H1 (cell line): Measurements from ENCODE around the gene GYS2. TPM values are rescaled to one million over a fixed set of nuclear protein-coding genes. Genes with fewer than 3 reads are reported as not detected.

Experiments
- EP300 ChIP-seq, 2 experiments: IDR thresholded peaks; 1 replicate in 1 of 2; 2 replicates in 1 of 2; pipeline ENCODE4 v1.6.1; 2011 to 2012; ENCODE audit warnings: low read depth in 2 of 2, low read length in 2 of 2, mild to moderate bottlenecking in 2 of 2, borderline replicate concordance in 1 of 2, inconsistent platforms in 1 of 2, moderate library complexity in 1 of 2
- EZH2 ChIP-seq: fragments of 200-600 bp; sonication (generic); IDR thresholded peaks from 2 replicates; pipeline ENCODE4 v1.7.1; 2012; ENCODE audit warnings: low read depth, mild to moderate bottlenecking, moderate library complexity, low read length, inconsistent platforms; ENCODE audit not compliant: severe bottlenecking
- POU5F1 ChIP-seq: IDR thresholded peaks from 2 replicates; pipeline ENCODE4 v1.6.1; 2011; ENCODE audit warnings: low read depth, mild to moderate bottlenecking, low read length, moderate library complexity
- RBBP5 ChIP-seq: IDR thresholded peaks from 2 replicates; pipeline ENCODE4 v1.7.1; 2012; ENCODE audit warnings: low read depth, mild to moderate bottlenecking, inconsistent platforms, low read length, moderate library complexity, borderline replicate concordance
- SAP30 ChIP-seq: fragments of 300-600 bp; sonication (generic); IDR thresholded peaks from 2 replicates; pipeline ENCODE4 v1.7.1; 2012; ENCODE audit warnings: low read length, moderate library complexity, mild to moderate bottlenecking, inconsistent platforms; ENCODE audit not compliant: insufficient read depth, insufficient replicate concordance
- ZNF274 ChIP-seq: IDR thresholded peaks from 2 replicates; pipeline ENCODE4 v1.7.0; 2012; ENCODE audit warnings: low read length, borderline replicate concordance; ENCODE audit errors: extremely low read depth
- polyA plus RNA-seq, 7 experiments: library from polyadenylated mRNA; depleted of rRNA in 3 of 7; stranded (reverse) in 5 of 7; unstranded in 2 of 7; fragments of >200 nt in 5 of 7; fragments of 200-250 nt in 2 of 7; gene quantifications; 1 replicate in 5 of 7; 2 replicates in 1 of 7; 4 replicates in 1 of 7; pipeline versions ENCODE4 v1.2.1 to v1.2.3, GENCODE V29; 2011 to 2013; ENCODE audit warnings: missing spikeins in 2 of 7, mixed read lengths in 2 of 7
- total RNA-seq: library from RNA; stranded (reverse); fragmentation: NEBNext Ultra II Directional; extraction: Animal tissue kit (Norgen Biotek cat#: 25700); gene quantifications from 2 replicates; pipeline ENCODE4 v1.2.1, GENCODE V29; 2021

Gene GYS2
- total and polyA plus RNA-seq, 2 of the 8 experiments (the other 6 are each of a cell fraction or from before 2014, with no cell fraction given), result not detected

DNA sequence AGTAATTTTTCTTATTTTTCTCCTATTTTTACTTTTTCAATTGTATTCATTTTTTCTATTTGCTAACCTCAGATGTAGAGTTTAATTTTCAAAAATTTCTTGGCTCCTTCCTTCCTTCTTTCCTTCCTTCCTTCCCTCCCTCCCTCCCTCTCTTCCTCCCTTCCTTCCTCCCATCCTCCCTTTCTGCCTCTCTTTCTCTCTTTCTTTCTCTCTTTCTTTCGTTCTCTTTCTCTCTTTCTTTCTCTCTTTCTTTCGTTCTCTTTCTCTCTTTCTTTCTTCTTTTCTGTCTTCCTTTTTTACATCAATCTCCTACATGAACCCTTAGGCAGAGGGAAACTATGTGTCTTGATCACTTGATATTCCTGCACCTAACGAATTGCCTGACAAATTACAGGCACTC is 12.4 kb upstream of the GYS2 start (continued):
- no peak for TF ChIP-seq RBBP5
- no peak for TF ChIP-seq EP300 (IDR thresholded peaks at IDR 0.05; ENCODE audit: borderline replicate concordance in 1 of 2, low read depth in 2 of 2, low read length in 2 of 2)
- no peak for TF ChIP-seq EZH2
- no peak for TF ChIP-seq SAP30
- TF ChIP-seq POU5F1, result no peak
- no peak for TF ChIP-seq ZNF274
- TF ChIP-seq, all 59 proteins: peak for 0
